ENCODE measurements around the gene CLP1. TPM values are rescaled to one million over a fixed set of nuclear protein-coding genes. Genes with fewer than 3 reads are reported as not detected.
A peak's percentile ranks its signal among the peaks of the same experiment; 100 is the strongest.

Gene CLP1
- total RNA-seq, 1 experiment from 2014 or later, result 15.2 TPM

- no TSS peak for BruUV-seq (replicated peaks)
- no peak for TF ChIP-seq CTCF (IDR thresholded peaks at IDR 0.05; ENCODE audit: unreplicated experiment)
- Mint-ChIP-seq H3K4me1 (ENCODE audit: low read depth, unreplicated experiment) (no peaks in the 10 kb centered on the region), H3K36me3 (ENCODE audit: insufficient read depth, unreplicated experiment) (peaks cover 12% of the 10 kb centered on the region), H3K4me3 (ENCODE audit: low read depth, unreplicated experiment) (peak overlapping the region; percentile 74), H3K27me3 (ENCODE audit: unreplicated experiment) (peaks cover 36% of the 10 kb centered on the region), H3K9me3 (ENCODE audit: low read depth, unreplicated experiment) (no peaks in the 10 kb centered on the region), H3K27ac (ENCODE audit: unreplicated experiment) (peak overlapping the region; percentile 85)
- DNase-seq, result no peak
- CTCF ChIA-PET, result no interaction called here
- intact Hi-C loops (cut with micrococcal nuclease; ENCODE audit: unreplicated experiment), result no loop called here
These were observed 19.9 kb upstream of the CLP1 start for GRCh38 chr11:57637626-57638004.

GRCh38 chr11:57638005-57638781 lies 19.4 kb upstream of the CLP1 start:
- no TSS peak for BruUV-seq (replicated peaks)
- no peaks in the 10 kb centered on the region for H3K4me1 Mint-ChIP-seq (ENCODE audit: low read depth, unreplicated experiment)
- H3K36me3 Mint-ChIP-seq (ENCODE audit: insufficient read depth, unreplicated experiment), result peaks cover 12% of the 10 kb centered on the region
- H3K9me3 Mint-ChIP-seq (ENCODE audit: low read depth, unreplicated experiment), result no peaks in the 10 kb centered on the region
- DNase-seq, result peak; percentile 41
- CTCF ChIA-PET, result interaction anchor here (0.6 to 1.2 kb wide), 2 partner anchors 145 to 179 kb away, joined by 3 to 7 read pairs; no protein-coding TSS in a partner anchor
- TF ChIP-seq CTCF (IDR thresholded peaks at IDR 0.05; ENCODE audit: unreplicated experiment), result no peak
- H3K27me3 Mint-ChIP-seq (ENCODE audit: unreplicated experiment), result peaks cover 37% of the 10 kb centered on the region
- peak overlapping the region; percentile 85 for H3K27ac Mint-ChIP-seq (ENCODE audit: unreplicated experiment)
- H3K4me3 Mint-ChIP-seq (ENCODE audit: low read depth, unreplicated experiment), result peak overlapping the region; percentile 74
- intact Hi-C loops (cut with micrococcal nuclease; ENCODE audit: unreplicated experiment), result no loop called here

GRCh38 chr11:57638811-57639320 lies 18.7 kb upstream of the CLP1 start:
- CTCF ChIA-PET, result interaction anchor here (0.6 to 1.2 kb wide), 4 partner anchors 43 to 190 kb away, joined by 3 to 7 read pairs (median 4); no protein-coding TSS in a partner anchor
- Mint-ChIP-seq H3K4me3 (ENCODE audit: low read depth, unreplicated experiment) (peak overlapping the region; percentile 74), H3K36me3 (ENCODE audit: insufficient read depth, unreplicated experiment) (peaks cover 12% of the 10 kb centered on the region), H3K4me1 (ENCODE audit: low read depth, unreplicated experiment) (no peaks in the 10 kb centered on the region), H3K27me3 (ENCODE audit: unreplicated experiment) (peaks cover 38% of the 10 kb centered on the region), H3K27ac (ENCODE audit: unreplicated experiment) (no peak overlapping the region), H3K9me3 (ENCODE audit: low read depth, unreplicated experiment) (no peaks in the 10 kb centered on the region)
- TF ChIP-seq CTCF (IDR thresholded peaks at IDR 0.05; ENCODE audit: unreplicated experiment), result no peak
- no peak for DNase-seq
- intact Hi-C loops (cut with micrococcal nuclease; ENCODE audit: unreplicated experiment), result no loop called here
- no TSS peak for BruUV-seq (replicated peaks)

GRCh38 chr11:57639321-57640067 lies 18.1 kb upstream of the CLP1 start:
- BruUV-seq (replicated peaks), result no TSS peak
- H3K27ac Mint-ChIP-seq (ENCODE audit: unreplicated experiment), result no peak overlapping the region
- no peaks in the 10 kb centered on the region for H3K4me1 Mint-ChIP-seq (ENCODE audit: low read depth, unreplicated experiment)
- DNase-seq, result no peak
- no peaks in the 10 kb centered on the region for H3K9me3 Mint-ChIP-seq (ENCODE audit: low read depth, unreplicated experiment)
- H3K4me3 Mint-ChIP-seq (ENCODE audit: low read depth, unreplicated experiment), result peak overlapping the region; percentile 74
- CTCF ChIA-PET, result interaction anchor here (0.6 to 3.5 kb wide), 4 partner anchors 44 to 189 kb away, joined by 3 to 62 read pairs (median 4); partner anchors contain the start of gene UBE2L6
- peaks cover 12% of the 10 kb centered on the region for H3K36me3 Mint-ChIP-seq (ENCODE audit: insufficient read depth, unreplicated experiment)
- H3K27me3 Mint-ChIP-seq (ENCODE audit: unreplicated experiment), result peaks cover 38% of the 10 kb centered on the region
- no peak for TF ChIP-seq CTCF (IDR thresholded peaks at IDR 0.05; ENCODE audit: unreplicated experiment)
- intact Hi-C loops (cut with micrococcal nuclease; ENCODE audit: unreplicated experiment), result loop anchor here (2.0 to 10.0 kb wide), 2 partner anchors 181 to 875 kb away; no protein-coding TSS in a partner anchor
